H1 (cell line): ENCODE results near the gene CNTN6. TPM values are rescaled to one million over a fixed set of nuclear protein-coding genes. Genes with fewer than 3 reads are reported as not detected.

ENCODE experiments used
- CBX5 ChIP-seq: fragments of 300-800, 300-1000 bp; sonication (generic); IDR thresholded peaks from 2 replicates; pipeline ENCODE4 v1.7.1; 2016; ENCODE audit warnings: antibody characterized with exemption, low read length, low read depth
- FOSL1 ChIP-seq: IDR thresholded peaks from 2 replicates; pipeline ENCODE4 v1.6.1; 2011; ENCODE audit warnings: mild to moderate bottlenecking, low read depth, low read length, moderate library complexity; ENCODE audit not compliant: insufficient read depth
- HDAC2 ChIP-seq, 2 experiments: fragments of 300-600 bp in 1 of 2; sonication (generic) in 1 of 2; IDR thresholded peaks; 2 replicates each; pipeline ENCODE4 v1.6.1; 2011 to 2012; ENCODE audit warnings: low read depth in 2 of 2, low read length in 2 of 2, mild to moderate bottlenecking in 2 of 2, moderate library complexity in 2 of 2, borderline replicate concordance in 1 of 2, inconsistent platforms in 1 of 2
- NRF1 ChIP-seq: IDR thresholded peaks from 2 replicates; pipeline ENCODE4 v1.6.1; 2011; ENCODE audit warnings: mild to moderate bottlenecking, low read depth, low read length, improper control_type of control experiment
- PHF8 ChIP-seq: fragments of 200-600 bp; sonication (generic); conservative IDR thresholded peaks from 2 replicates; pipeline ENCODE4 v1.7.1; 2012; ENCODE audit warnings: low read depth, mild to moderate bottlenecking, inconsistent platforms, low read length, moderate library complexity
- TAF7 ChIP-seq: optimal IDR thresholded peaks from 2 replicates; pipeline ENCODE3; 2011; ENCODE audit warnings: low read depth, mild to moderate bottlenecking, inconsistent platforms, low read length, moderate library complexity, borderline replicate concordance
- polyA plus RNA-seq, 7 experiments: library from polyadenylated mRNA; depleted of rRNA in 3 of 7; stranded (reverse) in 5 of 7; unstranded in 2 of 7; fragments of >200 nt in 5 of 7; fragments of 200-250 nt in 2 of 7; gene quantifications; 1 replicate in 5 of 7; 2 replicates in 1 of 7; 4 replicates in 1 of 7; pipeline versions ENCODE4 v1.2.1 to v1.2.3, GENCODE V29; 2011 to 2013; ENCODE audit warnings: missing spikeins in 2 of 7, mixed read lengths in 2 of 7
- total RNA-seq: library from RNA; stranded (reverse); fragmentation: NEBNext Ultra II Directional; extraction: Animal tissue kit (Norgen Biotek cat#: 25700); gene quantifications from 2 replicates; pipeline ENCODE4 v1.2.1, GENCODE V29; 2021

CNTN6 gene
- total and polyA plus RNA-seq, 2 of the 8 experiments (the other 6 are each of a cell fraction or from before 2014, with no cell fraction given): not detected

GRCh38 chr3:1262246-1262645 is 169.4 kb downstream of the CNTN6 start (continued):
- TF ChIP-seq NRF1: no peak
- no peak for TF ChIP-seq PHF8
- no peak for TF ChIP-seq TAF7
- TF ChIP-seq HDAC2 (IDR thresholded peaks at IDR 0.05; ENCODE audit: borderline replicate concordance in 1 of 2, low read depth in 2 of 2, low read length in 2 of 2): no peak
- TF ChIP-seq FOSL1: no peak
- no peak for TF ChIP-seq CBX5
